Body of pancreas (tissue), 4 donors: ENCODE results near the gene IFIT1B.

ENCODE experiments used
- POLR2A ChIP-seq, 3 donors: fragments of 450-650 bp; IDR thresholded peaks; one replicate each; pipeline ENCODE4 v1.6.1; 2016; ENCODE audit warnings: antibody characterized with exemption in 3 of 3, mild to moderate bottlenecking in 2 of 3
- TF ChIP-seq, protein P1 (sequence below), 7 experiments: fragments of 450-650 bp in 4 of 7; fragments of 200-600 bp in 3 of 7; sonication (generic) in 3 of 7; IDR thresholded peaks; one replicate each; pipeline ENCODE4 v1.5.1; 2016 to 2019; ENCODE audit warnings: antibody characterized with exemption in 7 of 7

DNA sequence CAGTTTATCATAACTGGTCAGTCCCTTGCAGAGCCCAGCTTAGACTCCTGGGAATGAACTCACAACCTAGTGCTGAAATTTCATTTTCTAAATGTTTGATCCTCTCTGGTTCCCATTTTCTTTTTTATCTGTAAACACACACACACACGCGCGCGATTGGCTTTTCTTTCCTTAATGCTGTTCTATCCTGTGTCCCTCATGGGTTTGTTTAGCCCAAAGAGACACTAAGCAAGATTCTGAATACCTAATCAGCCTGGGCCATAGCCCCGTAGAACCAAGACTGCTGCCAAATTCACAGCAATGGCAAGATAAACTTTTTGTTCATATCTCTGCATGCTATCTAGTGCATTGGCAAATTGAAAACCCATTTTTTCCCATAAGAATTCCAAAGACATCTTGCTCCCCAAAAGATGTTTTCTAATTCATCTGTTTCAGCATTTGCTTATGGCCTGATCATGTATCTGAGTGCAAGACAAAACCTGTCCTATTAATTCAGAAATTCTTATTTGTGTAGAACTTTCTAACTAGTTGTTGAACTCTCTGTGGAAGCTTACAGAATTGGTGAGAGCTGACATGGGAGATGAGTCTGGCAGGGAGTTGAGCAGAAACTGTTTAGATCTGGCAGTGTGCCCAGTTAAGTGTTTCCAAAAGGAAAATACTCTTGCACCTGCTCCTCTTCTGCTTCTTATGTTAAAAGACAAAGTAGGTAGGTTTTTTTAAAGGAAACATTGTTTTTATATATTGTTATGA is 12.8 kb downstream of the IFIT1B start:
- TF ChIP-seq, protein P1, sequence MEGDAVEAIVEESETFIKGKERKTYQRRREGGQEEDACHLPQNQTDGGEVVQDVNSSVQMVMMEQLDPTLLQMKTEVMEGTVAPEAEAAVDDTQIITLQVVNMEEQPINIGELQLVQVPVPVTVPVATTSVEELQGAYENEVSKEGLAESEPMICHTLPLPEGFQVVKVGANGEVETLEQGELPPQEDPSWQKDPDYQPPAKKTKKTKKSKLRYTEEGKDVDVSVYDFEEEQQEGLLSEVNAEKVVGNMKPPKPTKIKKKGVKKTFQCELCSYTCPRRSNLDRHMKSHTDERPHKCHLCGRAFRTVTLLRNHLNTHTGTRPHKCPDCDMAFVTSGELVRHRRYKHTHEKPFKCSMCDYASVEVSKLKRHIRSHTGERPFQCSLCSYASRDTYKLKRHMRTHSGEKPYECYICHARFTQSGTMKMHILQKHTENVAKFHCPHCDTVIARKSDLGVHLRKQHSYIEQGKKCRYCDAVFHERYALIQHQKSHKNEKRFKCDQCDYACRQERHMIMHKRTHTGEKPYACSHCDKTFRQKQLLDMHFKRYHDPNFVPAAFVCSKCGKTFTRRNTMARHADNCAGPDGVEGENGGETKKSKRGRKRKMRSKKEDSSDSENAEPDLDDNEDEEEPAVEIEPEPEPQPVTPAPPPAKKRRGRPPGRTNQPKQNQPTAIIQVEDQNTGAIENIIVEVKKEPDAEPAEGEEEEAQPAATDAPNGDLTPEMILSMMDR (IDR thresholded peaks at IDR 0.05), result no peak
- TF ChIP-seq POLR2A (IDR thresholded peaks at IDR 0.05), result no peak
